HL-60/S4 (cell line): Measurements from ENCODE around the gene STYX.

Source experiments
- in situ Hi-C: fragments of 300-500 bp; cut with MboI; formaldehyde crosslinking; loops from 2 replicates; pipeline ENCODE4 v1.14.3; 2022; ENCODE audit warnings: low sequenced_read_pairs

The STYX gene, protein sequence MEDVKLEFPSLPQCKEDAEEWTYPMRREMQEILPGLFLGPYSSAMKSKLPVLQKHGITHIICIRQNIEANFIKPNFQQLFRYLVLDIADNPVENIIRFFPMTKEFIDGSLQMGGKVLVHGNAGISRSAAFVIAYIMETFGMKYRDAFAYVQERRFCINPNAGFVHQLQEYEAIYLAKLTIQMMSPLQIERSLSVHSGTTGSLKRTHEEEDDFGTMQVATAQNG

GRCh38 chr14:52729925-52730708, at the start of gene STYX:
Gene STYX (plus strand): TSS chr14:52730166. CDS start chr14:52730475, 309 bp downstream.
- in situ Hi-C loops: no loop called here

GRCh38 chr14:52683985-52684520, 45.9 kb upstream of the STYX start:
- in situ Hi-C loops: no loop called here

DNA sequence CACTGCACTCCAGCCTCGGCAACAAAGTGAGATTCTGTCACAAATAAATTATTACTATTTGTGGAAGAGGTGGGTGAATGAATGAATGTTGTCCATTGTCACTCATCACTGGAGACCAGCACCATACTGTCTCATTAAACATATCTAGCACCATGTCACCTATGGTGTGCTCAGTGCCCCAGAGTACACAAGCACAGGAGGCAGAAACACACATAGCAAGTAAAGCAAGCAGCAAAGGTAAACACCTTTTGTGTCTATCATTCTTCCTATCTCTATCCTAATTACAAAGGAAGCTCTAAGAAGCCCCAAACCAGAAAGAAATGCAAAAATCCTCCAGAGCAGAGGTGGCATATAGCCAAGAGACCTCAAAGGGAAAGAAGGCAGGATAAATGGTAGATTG, 43.8 kb upstream of the STYX start:
- in situ Hi-C loops: no loop called here

- in situ Hi-C loops: no loop called here
These were observed 38.8 kb upstream of the STYX start for GRCh38 chr14:52690983-52691760.

DNA sequence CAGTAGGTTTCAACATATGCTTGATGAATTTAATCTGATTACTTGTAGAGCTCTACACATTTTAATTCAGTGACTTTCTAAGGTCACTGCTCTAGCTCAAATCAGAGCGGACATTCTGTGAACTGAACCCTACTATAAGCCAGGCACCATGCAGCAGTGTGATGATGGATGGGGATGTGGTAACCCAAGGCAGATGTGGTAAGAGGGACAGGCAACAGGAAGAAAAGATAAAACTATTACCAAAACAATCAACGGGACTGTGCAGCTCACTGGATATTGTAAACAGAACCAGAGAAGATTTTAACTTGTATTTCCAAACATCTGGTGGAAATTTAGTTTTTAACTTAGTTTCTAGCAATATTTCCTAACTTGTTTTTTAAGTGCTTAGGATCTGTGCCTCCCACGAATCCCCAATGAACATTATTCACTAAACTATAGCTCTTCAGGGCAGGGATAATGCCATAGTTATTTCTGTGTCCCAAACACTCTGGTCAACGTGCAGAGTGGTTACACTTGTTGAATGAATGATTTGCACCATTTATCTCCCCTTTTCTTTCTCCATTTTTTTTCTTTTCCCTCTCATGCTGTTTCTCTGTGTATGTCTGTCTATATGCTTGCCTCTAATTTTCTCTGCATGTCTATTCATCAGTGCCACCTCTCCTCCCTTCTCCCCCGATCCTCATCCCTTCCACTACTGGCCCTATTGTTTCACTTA, 37.6 kb upstream of the STYX start:
- in situ Hi-C loops: no loop called here

DNA sequence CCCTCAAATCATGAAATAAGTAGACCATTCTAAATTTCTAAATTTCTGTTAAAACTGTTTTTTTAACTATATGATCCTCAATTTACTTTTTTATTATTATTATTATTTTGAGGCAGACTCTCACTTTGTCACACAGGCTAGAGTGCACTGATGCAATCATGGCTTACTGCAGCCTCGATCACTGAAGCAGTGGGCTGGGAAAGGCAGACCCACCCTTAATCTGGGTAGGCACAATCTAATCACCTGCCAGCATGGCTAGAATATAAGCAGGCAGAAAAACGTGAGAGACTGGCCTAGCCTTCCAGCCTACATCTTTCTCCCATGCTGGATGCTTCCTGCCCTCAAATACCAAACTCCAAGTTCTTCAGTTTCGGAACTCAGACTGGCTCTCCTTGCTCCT, 36.9 kb upstream of the STYX start:
- in situ Hi-C loops: no loop called here

- in situ Hi-C loops: no loop called here
These were observed 36.4 kb upstream of the STYX start for GRCh38 chr14:52693532-52693931.

DNA sequence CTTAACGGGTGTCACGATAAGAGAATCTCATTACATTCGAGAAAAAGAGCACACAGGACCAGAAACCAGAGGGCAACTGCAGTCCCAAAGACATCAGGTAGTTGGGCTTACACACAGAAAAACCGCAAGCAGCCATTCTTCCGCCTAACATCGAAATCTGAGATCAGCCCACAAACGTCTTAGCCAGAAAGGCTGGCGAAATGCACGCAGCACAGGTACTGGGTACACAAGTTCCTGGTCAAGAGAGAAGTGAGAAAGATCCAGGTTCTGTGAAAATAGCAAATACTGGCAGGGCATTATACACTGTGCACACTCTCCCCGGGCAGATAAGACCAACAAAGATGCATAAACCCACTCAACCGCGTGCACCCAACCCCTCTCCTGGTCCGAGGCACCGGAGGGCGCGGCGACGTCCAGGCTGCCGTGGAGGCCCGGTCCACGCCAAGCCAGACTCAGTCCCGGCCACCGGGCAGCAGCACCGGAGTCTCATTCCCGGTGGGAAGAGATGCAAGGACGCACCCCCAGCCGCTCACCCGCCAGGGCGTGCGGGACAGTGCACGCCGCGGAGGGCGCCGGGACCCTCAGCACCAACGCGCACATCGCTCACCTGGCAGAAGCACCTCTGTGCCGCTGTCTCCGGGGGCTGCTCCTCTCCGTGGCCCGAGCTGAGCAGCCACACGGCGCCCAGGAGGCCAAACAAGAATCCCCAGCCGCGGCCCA, 35.0 kb upstream of the STYX start:
- in situ Hi-C loops: no loop called here

- in situ Hi-C loops: no loop called here
These were observed 34.4 kb upstream of the STYX start, which contains the start of gene ERO1A for GRCh38 chr14:52695481-52696091. Gene ERO1A (minus strand): TSS chr14:52695558. CDS start chr14:52695481, 77 bp downstream.

DNA sequence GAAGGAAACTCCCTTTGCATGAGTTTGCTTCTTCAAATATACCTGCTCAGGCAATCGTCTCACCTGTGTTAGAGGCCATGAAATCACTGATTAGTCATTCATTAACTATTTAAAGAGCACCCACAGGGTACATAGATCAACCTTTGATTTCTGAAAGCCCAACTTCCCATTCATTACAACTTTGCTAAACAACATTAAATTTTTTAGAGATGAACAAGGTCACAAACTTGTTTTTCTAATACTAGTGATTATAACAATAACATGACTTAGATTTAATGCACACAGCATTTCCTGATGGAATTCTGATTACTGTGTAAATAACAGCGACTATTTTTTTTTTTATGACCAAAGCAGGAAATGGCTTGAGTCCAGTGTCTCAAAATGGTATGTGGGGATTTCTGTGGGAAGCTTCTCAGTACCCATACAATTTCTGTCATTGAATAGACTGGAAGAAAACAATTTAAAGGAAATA, 29.2 kb upstream of the STYX start:
- in situ Hi-C loops: no loop called here

DNA sequence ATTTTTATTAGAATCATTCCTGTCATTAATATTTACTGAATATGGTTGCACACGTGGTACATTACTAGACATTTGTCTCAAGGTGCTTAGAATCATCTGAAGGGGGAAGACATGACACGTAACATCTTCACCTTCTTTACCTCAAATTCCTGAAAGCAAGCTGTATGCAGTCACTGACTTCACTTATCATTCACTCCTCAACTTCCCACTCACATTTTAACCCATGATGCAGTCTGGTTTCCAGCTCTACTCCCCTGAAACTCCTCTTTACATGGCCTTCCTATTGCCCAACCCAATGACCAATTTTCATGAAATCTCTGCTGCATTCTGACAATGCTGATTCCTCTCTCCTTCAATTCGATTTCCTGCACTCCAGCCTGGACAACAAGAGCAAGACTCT, 28.7 kb upstream of the STYX start:
- in situ Hi-C loops: no loop called here

- in situ Hi-C loops: no loop called here
These were observed 26.7 kb upstream of the STYX start for GRCh38 chr14:52703225-52703624.

DNA sequence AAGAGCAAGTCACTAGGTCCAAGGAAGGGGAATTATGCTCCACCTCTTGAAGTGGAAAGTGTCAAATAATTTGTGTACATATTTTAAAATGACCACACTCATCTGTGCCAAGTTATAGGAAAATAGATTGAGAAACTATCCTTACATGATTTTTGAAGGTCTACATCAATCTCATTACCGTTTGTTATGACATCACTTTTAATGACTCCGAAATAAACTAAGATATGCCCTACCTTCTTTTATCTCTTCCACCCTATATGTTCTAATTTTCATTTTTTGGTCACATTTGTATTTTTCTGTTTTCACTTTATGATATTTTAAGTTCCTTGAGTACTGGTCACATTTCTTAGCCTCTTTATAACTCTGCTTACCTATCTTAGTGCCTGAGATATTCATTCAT, 26.3 kb upstream of the STYX start:
- in situ Hi-C loops: no loop called here

DNA sequence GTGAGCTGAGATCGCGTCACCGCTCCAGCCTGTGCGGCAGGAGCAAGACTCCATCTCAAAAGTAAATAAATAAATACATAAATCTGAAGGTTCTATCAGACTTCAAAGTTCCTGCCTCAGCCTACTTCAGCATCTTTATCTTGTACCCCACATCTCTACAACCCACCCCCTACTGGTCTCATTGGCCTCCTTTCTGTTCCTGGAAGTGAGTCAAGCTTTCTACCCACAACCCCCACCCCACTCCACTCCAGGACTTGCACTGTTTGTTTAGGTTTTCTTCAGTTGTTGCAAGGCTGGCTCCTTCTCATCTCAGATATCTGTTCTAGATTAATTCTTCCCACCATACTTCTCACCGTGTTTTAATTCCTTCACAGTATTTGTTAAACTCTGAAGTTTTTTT, 23.7 kb upstream of the STYX start:
- in situ Hi-C loops: no loop called here

- in situ Hi-C loops: no loop called here
These were observed 23.0 kb upstream of the STYX start, which contains the start of gene PSMC6 for GRCh38 chr14:52706724-52707706. Gene PSMC6 (plus strand): TSS chr14:52707200. CDS start chr14:52707220, 20 bp downstream.

DNA sequence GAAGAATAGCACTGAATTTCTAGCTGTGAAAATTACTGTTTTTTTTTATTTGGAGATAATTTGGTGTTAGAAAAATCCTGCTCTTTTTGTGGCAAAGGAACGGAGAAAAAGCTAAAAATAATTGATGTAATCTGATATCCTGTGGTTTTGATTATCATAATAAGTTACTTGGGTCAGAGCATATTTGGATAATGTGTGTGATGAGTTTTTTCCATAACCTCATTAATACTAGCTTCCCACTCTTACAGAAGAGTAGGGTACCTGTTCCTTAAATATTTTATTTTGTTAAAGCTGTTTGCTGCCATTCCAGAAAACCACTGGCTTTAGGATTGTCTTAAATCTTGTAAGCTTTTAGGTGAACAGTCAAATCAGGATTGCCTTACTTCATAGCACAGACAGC, 18.3 kb upstream of the STYX start:
- in situ Hi-C loops: no loop called here

DNA sequence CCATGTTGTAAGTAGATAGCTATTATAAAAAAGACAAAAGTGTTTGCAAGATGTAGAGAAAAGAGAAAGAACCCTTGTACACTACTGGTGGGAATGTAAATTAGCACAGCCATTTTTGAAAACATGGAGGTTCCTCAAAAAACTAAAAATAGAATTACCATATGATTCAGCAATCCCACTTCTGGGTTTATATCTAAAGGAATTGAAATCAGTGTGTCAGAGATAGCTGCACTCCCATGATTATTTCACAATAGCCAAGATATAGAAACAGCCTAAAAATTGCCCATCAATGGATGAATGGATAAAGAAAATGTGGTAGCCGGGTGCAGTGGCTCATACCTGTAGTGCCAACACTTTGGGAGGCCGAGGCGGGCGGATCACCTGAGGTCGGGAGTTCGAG, 13.8 kb upstream of the STYX start:
- in situ Hi-C loops: no loop called here
